Fibroblast of lung (primary cell): ENCODE results near the gene HLA-A. TPM values are rescaled to one million over a fixed set of nuclear protein-coding genes. Genes with fewer than 3 reads are reported as not detected.

Experiments
- DNase-seq, 2 donors: peaks; one replicate each; pipeline versions ENCODE4 v3.0.0 to v3.0.0-alpha.2; 2010; ENCODE audit warnings: low read depth in 2 of 2
- H2AFZ ChIP-seq: 2 replicates; pipeline ENCODE4 v1.5.1; 2012; ENCODE audit warnings: low read length, control low read depth, inconsistent platforms
- H3K27ac ChIP-seq: 2 replicates; pipeline ENCODE4 v1.5.1; 2011; ENCODE audit warnings: low read length, control low read depth; ENCODE audit not compliant: insufficient read depth
- H3K27me3 ChIP-seq: 2 replicates; pipeline ENCODE4 v1.5.1; 2011; ENCODE audit warnings: mild to moderate bottlenecking, low read length; ENCODE audit not compliant: control insufficient read depth, insufficient read depth
- H3K36me3 ChIP-seq: 2 replicates; pipeline ENCODE4 v1.5.1; 2011; ENCODE audit warnings: low read length; ENCODE audit not compliant: control insufficient read depth, insufficient read depth
- H3K4me1 ChIP-seq: 2 replicates; pipeline ENCODE4 v1.5.1; 2011; ENCODE audit warnings: low read length; ENCODE audit not compliant: control insufficient read depth, insufficient read depth; ENCODE audit errors: extremely low read depth
- H3K4me2 ChIP-seq: 2 replicates; pipeline ENCODE4 v1.5.1; 2011; ENCODE audit warnings: low read length, control low read depth; ENCODE audit not compliant: insufficient read depth; ENCODE audit errors: extremely low read depth
- H3K4me3 ChIP-seq, 4 experiments: fragments of 200-600 bp in 1 of 4; sonication (generic) in 1 of 4; replicated peaks in 1 of 4; 2 replicates each; pipeline ENCODE4 v1.5.1; 2011 to 2016; ENCODE audit warnings: low read length in 4 of 4, low read depth in 3 of 4, mild to moderate bottlenecking in 3 of 4, control low read depth in 2 of 4, inconsistent platforms in 1 of 4, mixed read lengths in 1 of 4; ENCODE audit not compliant: insufficient read depth in 1 of 4; ENCODE audit errors: control extremely low read depth in 1 of 4
- H3K79me2 ChIP-seq: 2 replicates; pipeline ENCODE4 v1.5.1; 2012; ENCODE audit warnings: mild to moderate bottlenecking, low read length, inconsistent platforms; ENCODE audit not compliant: control insufficient read depth, insufficient read depth
- H3K9ac ChIP-seq: 2 replicates; pipeline ENCODE4 v1.5.1; 2011; ENCODE audit warnings: mild to moderate bottlenecking, low read length, control low read depth; ENCODE audit not compliant: insufficient read depth
- H3K9me3 ChIP-seq: 2 replicates; pipeline ENCODE4 v1.5.1; 2012; ENCODE audit warnings: low read depth, low read length; ENCODE audit not compliant: control insufficient read depth, insufficient read depth
- H4K20me1 ChIP-seq: 2 replicates; pipeline ENCODE4 v1.5.1; 2011; ENCODE audit warnings: low read length; ENCODE audit not compliant: control insufficient read depth, insufficient read depth; ENCODE audit errors: extremely low read depth
- EZH2 ChIP-seq: IDR thresholded peaks from 2 replicates; pipeline ENCODE4 v1.5.1; 2012; ENCODE audit warnings: low read length, control low read depth, mild to moderate bottlenecking; ENCODE audit errors: missing control alignments
- polyA plus RNA-seq, 2 donors: library from polyadenylated mRNA; depleted of rRNA in 1 of 2; stranded (reverse) in 1 of 2; unstranded in 1 of 2; fragments of >200 nt; gene quantifications; 2 replicates each; pipeline ENCODE4 v1.2.1, GENCODE V29; 2011 to 2012; ENCODE audit warnings: missing spikeins in 1 of 2
- total RNA-seq: library from RNA; depleted of rRNA; stranded (reverse); fragments of >200 nt; gene quantifications from 2 replicates; pipeline ENCODE4 v1.2.1, GENCODE V29; 2014
- TF ChIP-seq, protein P1 (sequence below), 2 donors: IDR thresholded peaks in 1 of 2; conservative IDR thresholded peaks in 1 of 2; 1 replicate in 1 of 2; 2 replicates in 1 of 2; pipeline ENCODE4 v1.5.1; 2011 to 2012; ENCODE audit warnings: low read length in 2 of 2, control low read depth in 1 of 2, inconsistent platforms in 1 of 2, low read depth in 1 of 2, mild to moderate bottlenecking in 1 of 2

The HLA-A gene
- total and polyA plus RNA-seq, 2 donors (not counting 1 experiment from before 2014, with no cell fraction given): 272 to 666 TPM

DNA sequence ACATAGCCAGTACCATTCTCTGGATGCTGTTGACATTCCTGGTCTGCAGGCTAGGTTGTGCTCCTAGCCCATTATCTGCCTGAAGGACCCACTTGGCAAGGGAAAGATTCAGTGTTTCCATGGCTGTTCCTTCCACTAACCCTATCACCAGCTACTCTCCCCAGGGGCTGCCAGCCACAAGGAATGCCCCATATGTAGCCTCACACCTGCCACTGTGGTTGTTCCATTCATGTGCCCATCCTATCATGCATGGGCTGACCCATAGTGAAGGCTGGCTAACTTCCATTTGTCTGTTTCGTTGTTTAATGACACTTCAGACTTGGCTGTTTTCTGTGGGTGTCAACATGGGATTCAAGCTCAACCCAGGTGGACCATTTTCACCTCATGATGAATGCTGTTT is 25.6 kb upstream of the HLA-A start:
- no peak for TF ChIP-seq EZH2
- TF ChIP-seq, protein P1, sequence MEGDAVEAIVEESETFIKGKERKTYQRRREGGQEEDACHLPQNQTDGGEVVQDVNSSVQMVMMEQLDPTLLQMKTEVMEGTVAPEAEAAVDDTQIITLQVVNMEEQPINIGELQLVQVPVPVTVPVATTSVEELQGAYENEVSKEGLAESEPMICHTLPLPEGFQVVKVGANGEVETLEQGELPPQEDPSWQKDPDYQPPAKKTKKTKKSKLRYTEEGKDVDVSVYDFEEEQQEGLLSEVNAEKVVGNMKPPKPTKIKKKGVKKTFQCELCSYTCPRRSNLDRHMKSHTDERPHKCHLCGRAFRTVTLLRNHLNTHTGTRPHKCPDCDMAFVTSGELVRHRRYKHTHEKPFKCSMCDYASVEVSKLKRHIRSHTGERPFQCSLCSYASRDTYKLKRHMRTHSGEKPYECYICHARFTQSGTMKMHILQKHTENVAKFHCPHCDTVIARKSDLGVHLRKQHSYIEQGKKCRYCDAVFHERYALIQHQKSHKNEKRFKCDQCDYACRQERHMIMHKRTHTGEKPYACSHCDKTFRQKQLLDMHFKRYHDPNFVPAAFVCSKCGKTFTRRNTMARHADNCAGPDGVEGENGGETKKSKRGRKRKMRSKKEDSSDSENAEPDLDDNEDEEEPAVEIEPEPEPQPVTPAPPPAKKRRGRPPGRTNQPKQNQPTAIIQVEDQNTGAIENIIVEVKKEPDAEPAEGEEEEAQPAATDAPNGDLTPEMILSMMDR (conservative IDR thresholded peaks at IDR 0.05 in 1 of 2, IDR thresholded peaks at IDR 0.05 in 1 of 2; ENCODE audit: low read depth in 1 of 2, low read length in 2 of 2): no peak
- Histone ChIP-seq H3K4me2 (no peak overlapping the region), H3K27me3 (no peaks in the 10 kb centered on the region), H3K36me3 (no peaks in the 10 kb centered on the region), H3K27ac (no peak overlapping the region), H3K4me1 (no peaks in the 10 kb centered on the region), H3K9me3 (no peaks in the 10 kb centered on the region), H2AFZ (no peak overlapping the region), H4K20me1 (no peaks in the 10 kb centered on the region), H3K9ac (no peak overlapping the region), H3K79me2 (no peaks in the 10 kb centered on the region), H3K4me3 (no peak overlapping the region)
- DNase-seq: no peak

DNA sequence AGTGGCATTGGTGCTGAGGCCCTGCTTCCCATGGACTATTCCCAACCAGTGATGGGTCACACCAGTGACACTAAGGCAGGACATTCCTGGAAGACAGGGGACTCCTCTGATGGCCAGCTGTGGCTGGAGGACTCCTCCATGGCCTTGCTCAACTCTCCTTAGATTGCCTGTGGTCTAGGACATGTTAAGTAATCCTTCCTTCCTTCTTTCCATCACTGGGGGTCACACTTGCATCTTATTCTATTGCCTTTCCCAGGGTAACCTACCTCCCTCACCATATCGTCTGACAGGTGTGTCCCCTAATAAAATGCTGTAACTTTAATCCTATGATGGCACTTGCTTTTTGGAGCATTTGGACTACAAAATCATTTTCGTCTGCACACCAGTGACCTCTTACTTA is 24.5 kb upstream of the HLA-A start:
- H2AFZ ChIP-seq: no peak overlapping the region
- H4K20me1 ChIP-seq: no peaks in the 10 kb centered on the region
- no peak overlapping the region for H3K27ac ChIP-seq
- H3K4me1 ChIP-seq: no peaks in the 10 kb centered on the region
- H3K36me3 ChIP-seq: no peaks in the 10 kb centered on the region
- H3K79me2 ChIP-seq: no peaks in the 10 kb centered on the region
- H3K4me3 ChIP-seq: no peak overlapping the region
- no peak for DNase-seq
- no peaks in the 10 kb centered on the region for H3K9me3 ChIP-seq
- no peaks in the 10 kb centered on the region for H3K27me3 ChIP-seq
- TF ChIP-seq EZH2: no peak
- TF ChIP-seq, protein P1 (conservative IDR thresholded peaks at IDR 0.05 in 1 of 2, IDR thresholded peaks at IDR 0.05 in 1 of 2; ENCODE audit: low read depth in 1 of 2, low read length in 2 of 2): no peak
- H3K4me2 ChIP-seq: no peak overlapping the region
- H3K9ac ChIP-seq: no peak overlapping the region

DNA sequence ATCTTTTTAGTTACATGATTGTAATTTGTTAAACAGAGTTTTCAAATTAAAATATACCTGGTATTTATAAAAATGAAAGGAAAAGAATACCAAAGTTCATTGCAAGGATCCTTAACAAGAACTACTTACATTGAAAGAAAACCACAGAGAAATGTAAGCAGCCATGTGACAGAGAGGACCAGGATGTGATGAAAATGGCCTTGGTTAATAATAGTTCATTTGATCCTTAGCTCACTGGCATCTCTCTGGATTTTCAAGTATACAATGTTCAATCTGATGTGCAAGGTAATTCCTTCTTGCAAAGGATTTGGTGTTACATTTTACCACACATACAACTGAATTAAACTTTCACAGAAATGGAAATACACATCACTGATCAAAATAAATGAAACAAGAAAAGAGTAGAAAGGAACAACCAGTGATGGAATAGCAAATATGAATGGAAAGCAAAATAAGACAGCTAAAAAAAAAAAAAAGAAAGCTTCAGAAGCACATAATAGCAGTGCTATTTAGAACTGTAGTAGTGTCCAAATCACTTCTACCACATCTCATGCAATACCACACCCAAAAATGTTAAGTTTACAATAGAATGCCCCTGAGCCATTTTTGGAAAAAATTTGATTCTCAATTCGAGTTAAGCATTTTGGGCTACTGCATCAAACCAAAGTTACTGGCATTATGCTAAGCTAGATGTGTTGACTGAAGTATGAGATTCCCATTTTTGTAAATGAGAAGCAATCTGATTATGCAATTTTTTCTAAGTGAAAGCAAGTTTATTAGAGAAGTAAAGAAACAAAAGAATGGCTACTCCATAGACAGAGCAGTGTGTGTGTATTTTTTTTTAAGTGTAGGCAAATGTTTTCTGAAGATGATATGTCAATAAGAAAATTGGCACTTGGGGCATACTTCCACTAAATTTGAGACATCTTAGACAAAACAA is 22.6 kb upstream of the HLA-A start:
- no peaks in the 10 kb centered on the region for H3K9me3 ChIP-seq
- no peak for DNase-seq
- H3K36me3 ChIP-seq: no peaks in the 10 kb centered on the region
- H3K27ac ChIP-seq: no peak overlapping the region
- H4K20me1 ChIP-seq: no peaks in the 10 kb centered on the region
- no peak for TF ChIP-seq EZH2
- TF ChIP-seq, protein P1 (conservative IDR thresholded peaks at IDR 0.05 in 1 of 2, IDR thresholded peaks at IDR 0.05 in 1 of 2; ENCODE audit: low read depth in 1 of 2, low read length in 2 of 2): no peak
- H3K4me2 ChIP-seq: no peak overlapping the region
- no peak overlapping the region for H2AFZ ChIP-seq
- no peaks in the 10 kb centered on the region for H3K4me1 ChIP-seq
- no peak overlapping the region for H3K4me3 ChIP-seq
- H3K9ac ChIP-seq: no peak overlapping the region
- no peaks in the 10 kb centered on the region for H3K79me2 ChIP-seq
- no peaks in the 10 kb centered on the region for H3K27me3 ChIP-seq
